ELR (cell line): ENCODE data around the gene SPOP.
"Not testable (repeated sequence)": the region's sequence is repeated elsewhere in the genome, so short reads cannot be mapped to it uniquely, and the experiment has no call there.

Experiments
- DNase-seq: peaks from one replicate; pipeline ENCODE4 v3.0.0-alpha.2; 2015; ENCODE audit warnings: low read depth

SPOP gene

GRCh38 chr17:49695698-49696232 lies 17.9 kb upstream of the SPOP start:
- no peak for DNase-seq

- peak; percentile 60 for DNase-seq
These were observed 17.2 kb upstream of the SPOP start for GRCh38 chr17:49694847-49695697.

DNA sequence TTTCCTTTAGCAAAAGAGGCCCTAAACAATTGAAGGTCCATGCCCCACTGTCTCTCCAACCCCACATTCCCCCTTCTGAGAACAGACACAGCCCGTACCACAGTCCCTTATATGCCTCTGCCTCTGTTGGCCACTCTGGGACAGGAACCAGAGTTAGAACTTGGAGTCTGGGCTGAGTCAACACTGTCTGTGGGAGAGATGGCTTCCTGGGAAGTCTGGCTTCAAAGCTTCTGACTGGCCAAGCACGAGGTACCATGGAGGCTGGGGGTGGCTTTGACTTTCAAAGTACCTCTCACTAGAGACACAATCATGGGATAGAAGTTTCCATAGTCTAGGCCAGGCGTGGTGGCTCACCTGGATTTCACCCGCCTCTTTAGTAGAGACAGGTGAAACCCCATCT lies 14.9 kb upstream of the SPOP start:
- peak; percentile 27 for DNase-seq

- no peak for DNase-seq
These were observed 13.8 kb upstream of the SPOP start for GRCh38 chr17:49691677-49692191.

GRCh38 chr17:49691086-49691676 lies 13.3 kb upstream of the SPOP start:
- DNase-seq = no peak

DNA sequence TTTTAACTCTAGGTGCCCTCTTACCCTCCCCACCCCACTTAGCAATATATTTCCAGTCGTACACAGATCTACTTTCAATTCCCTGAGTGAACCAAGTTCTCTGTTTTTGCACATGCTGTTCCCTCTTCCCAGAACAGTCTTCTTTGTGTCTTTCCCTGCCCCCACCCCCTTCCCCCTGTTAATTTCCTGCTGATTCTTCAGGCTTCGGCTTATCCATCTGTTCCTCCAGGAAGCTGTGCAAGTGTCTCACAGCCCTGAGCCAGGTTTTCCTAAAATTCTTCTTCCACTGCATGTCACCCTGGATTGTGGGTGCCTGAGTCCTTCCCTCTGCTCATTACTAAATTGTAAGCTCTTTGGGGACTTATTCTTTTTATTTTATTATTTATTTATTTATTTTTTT lies 12.4 kb upstream of the SPOP start:
- no peak for DNase-seq

DNA sequence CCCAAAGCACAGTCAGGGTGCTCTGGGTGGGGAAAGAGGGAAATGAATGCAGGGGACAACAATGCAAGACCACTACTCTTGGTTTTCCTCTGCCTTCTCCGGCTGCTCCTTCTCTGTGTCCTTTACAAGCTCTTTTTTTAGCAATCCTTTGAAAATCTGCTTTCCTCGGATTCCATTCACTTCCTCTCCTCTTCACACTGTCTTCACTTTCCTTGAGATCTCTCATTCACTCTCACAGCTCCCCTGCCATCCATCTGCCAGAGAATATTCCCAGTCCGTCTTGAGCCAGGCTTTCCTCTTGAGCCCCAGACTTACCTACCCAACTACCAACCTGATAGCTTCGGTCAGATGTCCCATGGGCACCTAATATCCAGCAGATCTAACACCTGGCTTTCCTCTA lies 11.0 kb upstream of the SPOP start:
- no peak for DNase-seq

DNA sequence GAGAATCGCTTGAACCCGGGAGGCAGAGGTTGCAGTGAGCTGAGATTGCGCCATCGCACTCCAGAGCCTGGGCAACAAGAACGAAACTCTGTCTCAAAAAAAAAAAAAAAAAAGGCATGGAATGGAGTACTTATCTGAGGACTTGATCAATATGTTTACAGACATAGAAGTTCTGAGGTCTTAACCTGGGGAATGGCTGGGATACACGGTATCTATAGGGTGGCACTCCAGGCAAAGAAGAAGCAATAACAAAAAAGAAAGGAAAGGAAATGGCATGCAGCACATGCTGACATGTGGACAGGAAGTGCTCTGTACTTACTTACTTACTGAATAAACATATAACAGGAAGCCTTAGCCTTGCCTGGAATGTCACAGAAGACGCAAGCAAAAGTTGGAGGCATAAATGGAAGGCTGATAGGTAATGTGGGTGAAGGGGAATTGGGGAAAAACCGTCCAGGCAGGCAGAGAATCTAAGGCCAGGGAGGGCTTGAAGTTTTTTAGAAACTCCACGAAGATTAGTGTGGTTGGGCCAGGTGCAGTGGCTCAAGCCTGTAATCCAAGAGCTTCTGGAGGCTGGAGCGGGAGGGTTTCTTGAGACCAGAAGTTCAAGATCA lies 10.1 kb upstream of the SPOP start:
- peak; percentile 55 for DNase-seq

GRCh38 chr17:49681106-49681979 lies 3.4 kb upstream of the SPOP start:
- no peak for DNase-seq

DNA sequence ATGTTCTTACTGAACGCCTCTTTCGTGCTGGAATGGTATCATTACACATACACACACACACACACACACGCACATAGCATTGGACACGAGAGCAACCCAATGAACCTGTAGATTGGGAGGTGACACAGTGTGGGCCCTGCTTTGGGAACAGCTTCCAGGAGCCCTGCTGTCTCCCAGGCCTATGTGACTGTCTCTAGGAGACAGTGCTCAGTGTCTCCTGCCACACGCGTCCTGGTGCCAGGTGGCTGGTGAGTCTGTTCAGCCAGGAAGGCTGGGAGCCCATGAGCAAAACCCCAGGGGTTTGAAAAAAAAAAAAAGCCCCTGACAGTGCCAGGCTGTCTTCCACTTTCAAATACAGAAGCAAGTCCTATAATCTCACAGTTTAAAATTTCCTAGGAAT lies 2.4 kb upstream of the SPOP start:
- DNase-seq = no peak

GRCh38 chr17:49677134-49677932 lies 564 bp downstream of the SPOP start:
- DNase-seq = peak; percentile 95

DNA sequence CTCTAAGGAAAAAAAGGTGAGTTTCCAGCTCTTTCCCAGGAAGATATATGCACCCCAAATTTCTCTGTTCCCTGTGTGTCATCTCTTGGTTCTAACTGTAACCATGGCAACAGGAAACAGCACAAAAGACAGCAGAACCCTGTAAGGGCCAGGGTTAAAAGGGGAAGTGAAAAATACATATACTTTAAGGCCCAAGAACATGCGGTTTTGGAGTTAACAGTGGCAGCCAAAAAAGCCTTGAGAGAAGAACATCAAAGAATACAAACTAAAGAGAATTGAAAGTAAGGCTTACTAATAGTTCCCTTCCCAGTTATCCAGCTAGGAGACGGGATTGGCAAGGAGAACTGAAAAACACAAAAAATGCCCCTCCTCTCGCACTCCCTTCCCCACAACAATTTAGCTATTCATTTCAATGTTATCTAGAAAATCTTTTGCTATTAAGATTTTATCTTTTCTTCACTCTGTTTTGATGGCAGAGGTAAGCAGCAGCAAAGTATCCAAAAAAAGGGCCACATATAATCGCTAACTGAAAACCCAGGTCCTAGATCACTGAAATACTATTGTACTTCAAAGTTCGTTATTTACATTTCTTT lies 1.5 kb downstream of the SPOP start:
- peak; percentile 63 for DNase-seq

GRCh38 chr17:49674507-49674906 lies 3.4 kb downstream of the SPOP start:
- no peak for DNase-seq

DNA sequence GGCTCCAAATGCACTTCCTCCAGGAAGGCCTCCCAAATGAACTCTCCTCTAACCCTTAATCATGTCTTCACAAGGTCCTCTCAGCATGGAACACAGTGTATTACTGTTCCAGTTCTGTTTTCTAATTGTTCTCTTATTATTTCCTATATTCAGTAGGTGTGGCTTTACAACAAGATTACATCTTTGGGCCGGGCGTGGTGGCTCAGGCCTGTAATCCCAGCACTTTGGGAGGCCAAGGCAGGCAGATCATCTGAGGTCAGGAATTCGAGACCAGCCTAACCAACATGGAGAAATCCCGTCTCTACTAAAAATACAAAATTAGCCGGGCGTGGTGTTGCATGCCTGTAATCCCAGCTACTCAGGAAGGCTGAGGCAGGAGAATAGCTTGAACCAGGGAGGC lies 4.2 kb downstream of the SPOP start:
- DNase-seq = not testable (repeated sequence)

DNA sequence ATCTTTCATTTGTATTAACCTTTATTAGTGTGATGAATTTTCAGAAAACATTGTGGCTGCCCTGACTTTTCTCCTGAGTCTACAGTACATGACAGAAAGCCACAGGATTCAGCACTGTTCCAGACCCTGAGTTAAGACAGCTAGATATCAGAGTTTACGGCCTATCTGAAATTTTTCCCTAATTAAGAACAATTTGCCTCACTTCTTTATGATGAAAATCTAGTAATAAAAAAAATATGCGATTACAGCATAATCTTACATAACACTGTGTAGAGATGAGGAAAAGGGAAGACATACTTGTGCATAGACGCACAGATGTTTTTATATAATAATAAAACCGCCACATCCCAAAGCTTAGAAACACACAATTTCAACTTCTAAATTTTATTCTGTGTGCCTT lies 7.3 kb downstream of the SPOP start:
- DNase-seq = no peak

- DNase-seq = no peak
These were observed 7.9 kb downstream of the SPOP start for GRCh38 chr17:49670002-49670401.

GRCh38 chr17:49667854-49668253 lies 10.0 kb downstream of the SPOP start:
- DNase-seq = no peak

GRCh38 chr17:49664706-49665211 lies 13.1 kb downstream of the SPOP start:
- DNase-seq = no peak

- no peak for DNase-seq
These were observed 18.1 kb downstream of the SPOP start for GRCh38 chr17:49659661-49660382.

- no peak for DNase-seq
These were observed 21.6 kb downstream of the SPOP start for GRCh38 chr17:49656247-49656646.
